ENCODE data around the gene TTI1.
"Not testable (repeated sequence)": the region's sequence is repeated elsewhere in the genome, so short reads cannot be mapped to it uniquely, and the experiment has no call there.

TTI1 gene

DNA sequence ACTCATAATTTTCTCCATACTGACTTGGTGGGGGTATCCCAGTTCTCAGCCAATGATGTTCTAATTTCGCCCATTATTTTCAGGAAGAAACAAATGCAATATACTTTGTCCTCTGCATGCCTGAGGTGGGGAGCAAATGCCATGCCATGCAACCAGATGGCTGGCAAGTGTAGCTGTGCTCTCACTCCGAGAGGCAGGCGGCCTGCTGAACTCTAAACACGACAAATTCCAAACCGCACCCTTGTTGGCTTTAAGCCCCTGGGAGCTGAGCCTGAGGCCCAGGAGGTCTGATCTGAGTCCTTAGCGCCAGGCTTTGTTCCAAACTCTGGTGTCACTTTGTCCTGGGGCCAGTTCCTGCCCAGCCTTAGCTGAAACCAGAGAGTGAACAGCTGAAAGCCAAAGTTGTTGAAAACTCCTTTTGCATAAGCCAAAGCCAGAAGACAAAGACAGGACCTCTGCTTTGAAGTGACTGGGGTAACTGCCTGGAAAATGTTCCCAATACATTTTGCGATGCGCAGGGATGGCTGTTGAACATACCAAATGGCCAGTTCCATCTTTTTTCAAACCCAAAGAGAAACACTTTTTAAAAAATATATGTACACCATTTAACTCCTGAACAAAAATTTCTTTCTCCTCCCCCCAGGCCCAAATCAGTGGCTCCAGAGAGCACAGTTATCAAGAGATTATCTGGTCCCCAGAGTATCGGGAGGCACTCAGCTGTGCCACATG is 46.2 kb downstream of the TTI1 start:
- peak in 1 of 2 experiments; percentile 36 for DNase-seq

DNA sequence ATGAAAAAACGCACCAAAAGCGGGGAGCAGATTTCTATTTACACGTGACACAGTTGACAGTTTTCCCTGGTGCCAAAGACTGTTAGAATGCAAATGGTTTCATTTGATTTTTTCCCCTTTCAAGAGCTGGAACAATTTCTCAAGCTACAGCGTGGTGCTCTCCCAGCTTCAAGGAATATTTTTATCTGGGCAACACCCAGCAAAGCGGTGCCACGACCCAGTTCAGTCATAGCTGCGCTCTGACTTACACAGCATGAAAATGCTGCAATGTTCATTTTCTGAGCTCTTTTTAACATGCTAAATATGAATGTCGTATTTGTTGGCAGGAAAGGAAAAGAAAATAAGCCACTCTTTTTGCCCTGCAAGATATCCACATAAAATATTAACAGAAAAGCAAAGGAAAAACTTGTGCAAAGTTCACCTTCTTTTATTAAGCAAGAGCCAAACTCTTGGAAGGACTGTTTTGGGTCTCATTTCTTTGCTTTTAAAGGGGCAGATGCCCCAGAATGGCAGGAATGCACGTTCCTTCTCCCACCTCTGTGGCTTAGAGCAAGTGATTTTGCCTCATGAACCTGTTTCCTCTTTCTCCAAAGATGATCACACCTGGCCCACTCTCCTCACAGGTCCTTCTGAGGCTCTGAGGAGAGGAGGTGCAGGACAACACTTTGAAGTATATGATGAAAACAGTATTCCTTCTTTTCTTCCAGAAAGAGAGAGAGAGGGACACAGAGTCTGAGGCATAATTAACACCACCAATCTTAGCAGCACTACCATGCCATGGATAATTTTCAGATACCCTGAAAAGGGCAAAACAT is 47.0 kb downstream of the TTI1 start:
- peak in 1 of 2 experiments; percentile 43 for DNase-seq

DNA sequence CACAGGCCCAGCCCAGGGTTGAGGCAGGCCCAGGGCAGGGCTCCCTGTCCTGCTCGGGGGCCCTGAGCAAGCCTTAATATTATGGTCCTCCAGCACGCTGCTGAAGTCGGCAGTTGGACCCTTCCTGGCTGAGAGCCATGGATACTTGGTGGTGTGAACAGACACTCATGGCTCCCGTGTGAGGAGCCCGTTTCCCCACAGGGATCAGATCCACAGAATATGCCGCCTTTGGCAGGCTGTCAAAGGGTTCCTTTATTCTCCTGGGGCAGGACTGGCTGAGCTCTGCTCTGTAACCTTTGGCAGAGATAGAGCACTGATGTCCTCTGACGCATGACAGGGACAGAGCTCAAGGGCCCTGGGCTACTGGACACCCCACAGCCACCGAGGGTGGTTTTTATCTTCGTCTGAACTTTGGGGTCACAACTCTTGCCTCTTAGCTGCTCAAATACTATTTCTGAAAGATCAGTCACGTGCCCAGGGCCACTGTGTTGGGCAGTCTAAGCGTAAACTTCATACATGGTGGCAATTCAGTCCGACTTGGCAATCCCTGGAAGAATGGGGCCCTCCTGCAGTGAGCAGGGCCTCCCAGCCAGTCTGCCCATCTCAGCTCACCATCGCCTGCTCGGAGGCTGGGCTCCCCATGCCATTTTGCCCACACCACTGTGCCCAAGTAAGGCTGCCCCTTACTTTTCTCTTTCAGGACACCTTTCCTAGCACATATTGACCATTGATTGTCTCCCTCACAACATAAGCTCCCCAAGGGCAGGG is 49.1 kb downstream of the TTI1 start:
- DNase-seq = no peak

DNA sequence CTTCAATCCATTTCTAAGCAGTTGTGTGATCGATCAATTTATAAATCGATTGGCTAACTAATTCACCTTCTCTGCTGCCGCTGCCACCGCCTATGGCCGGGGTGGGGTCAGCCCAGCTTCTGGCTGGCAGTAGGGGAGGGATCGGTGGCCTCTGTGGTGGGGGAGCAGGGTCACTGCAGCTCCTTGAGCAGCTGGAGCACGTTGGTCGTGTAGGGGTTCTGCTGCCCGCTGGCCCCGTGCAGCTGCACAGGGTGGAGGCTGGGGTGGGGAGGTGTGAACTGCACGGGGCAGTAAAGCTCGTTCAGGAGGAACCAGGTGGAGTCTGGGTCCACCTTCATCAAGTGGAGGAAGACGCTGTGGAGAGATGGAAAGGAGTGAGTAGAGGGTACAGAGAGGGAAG is 50.0 kb downstream of the TTI1 start:
- DNase-seq = no peak

DNA sequence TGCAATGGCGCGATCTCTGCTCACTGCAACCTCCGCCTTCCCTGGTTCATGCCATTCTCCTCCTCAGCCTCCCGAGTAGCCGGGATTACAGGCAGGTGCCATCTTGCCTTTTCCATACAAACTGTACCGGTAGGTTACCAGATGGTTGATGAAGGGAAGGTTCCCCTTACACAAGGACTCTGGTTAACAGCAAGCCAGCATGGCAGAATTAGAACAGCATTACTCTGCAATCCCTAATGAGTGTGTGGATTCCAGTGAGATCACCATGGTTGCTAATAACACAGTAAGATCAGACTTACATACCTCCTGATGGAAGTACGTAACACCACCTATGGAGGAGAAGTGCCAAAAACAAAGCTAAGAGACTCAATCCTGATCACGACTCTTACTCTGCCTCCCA is 51.7 kb downstream of the TTI1 start:
- DNase-seq = no peak

DNA sequence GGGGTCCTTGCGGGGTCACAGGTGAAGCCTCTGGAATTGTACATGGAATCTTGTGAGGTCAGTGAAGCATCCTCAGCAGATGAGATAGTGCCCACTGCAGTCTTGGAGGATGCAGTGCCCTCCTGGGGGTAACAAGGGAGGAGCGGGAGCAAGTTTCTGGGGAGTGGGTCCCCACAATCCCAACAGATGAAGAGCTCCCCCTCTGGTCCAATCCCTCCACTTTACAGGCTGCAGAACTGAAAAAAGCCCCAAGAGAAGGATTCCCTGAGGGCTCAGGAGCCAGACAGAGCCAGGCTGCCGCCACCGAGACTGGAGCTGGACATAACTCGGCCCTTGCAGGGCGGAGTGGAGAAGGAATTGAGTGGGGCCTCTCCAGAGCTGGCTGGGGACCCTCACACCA is 52.4 kb downstream of the TTI1 start:
- DNase-seq = no peak

DNA sequence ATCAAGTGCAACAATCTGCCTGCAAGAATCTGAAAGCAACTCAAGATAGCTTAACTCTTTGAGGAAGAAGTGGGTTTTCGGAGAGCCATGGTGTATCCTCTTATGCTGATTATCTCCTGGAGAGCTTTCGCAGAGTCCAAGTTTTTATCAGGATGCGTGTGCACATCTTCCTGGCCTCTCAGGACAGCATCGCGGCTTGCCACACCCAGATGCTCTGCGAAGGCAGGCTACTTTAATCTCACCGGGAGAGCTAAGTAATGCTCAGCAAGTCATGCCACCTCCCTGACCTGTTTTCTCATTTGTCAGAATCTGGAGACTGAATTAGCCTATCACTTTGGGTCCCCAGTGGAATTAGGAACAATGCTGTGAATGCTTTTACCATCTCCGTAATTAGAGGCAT is 52.9 kb downstream of the TTI1 start:
- DNase-seq = no peak

DNA sequence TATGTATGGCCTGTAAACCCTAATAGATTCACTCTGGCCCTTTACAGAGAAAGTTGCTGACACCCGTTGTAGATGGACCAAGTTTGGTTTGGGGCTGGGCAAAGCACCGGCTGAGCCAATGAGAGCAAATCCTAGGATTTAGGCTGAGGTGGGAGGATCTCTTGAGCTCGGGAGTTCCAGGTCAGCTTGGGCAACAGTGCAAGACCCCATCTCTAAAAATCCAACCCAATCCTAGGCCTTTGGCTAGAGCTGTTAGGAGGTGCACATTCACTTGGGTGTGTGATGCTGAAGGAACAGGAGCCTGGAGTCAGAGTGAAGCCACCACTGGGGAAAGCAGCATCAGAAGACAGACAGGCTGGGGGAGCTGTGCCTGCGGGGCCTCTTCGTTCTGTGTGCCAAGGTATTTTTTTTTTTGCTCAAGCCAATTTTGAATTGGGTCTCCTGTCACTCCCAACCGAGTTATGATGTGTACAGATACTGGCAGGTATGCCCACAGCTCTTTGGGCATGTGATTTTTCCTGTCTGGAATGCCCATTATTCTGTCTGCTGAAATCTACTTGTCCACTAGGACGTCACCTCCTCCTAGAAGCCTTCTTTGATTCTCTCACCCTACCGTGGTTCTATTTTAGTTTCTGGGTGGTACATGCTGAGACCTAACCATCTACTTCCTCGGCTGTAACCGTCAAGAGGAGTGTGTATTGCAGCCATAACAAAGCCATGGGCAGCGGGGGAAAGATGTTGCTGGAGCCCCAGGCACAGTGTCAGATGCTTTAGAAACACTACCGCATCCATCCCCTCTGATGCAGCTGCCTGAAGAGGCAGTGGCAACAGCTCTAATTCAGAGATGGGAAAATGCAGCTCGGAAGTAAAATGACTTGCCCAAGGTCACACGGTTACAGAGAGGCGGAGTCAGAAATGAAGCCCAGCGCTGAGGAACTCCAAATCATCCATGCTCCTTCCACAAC is 54.0 kb downstream of the TTI1 start:
- DNase-seq = no peak

DNA sequence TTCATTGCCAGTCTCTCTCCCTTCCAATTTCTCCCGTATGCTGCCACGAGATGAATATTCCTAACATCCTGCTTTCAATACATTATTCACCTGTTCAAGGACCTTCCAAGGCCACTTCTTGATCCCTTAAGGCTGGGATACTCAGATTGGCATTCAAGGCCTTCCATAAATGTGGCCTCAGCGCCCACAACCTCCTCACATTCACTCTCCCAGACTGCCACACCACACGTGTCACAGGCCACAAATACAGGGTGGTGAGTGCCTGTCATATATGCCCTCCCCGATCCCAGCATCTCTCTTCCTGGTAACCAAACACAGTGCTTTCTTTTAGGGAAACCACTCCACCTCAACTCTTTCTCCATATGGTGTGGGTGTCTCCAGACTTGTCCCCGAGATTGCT is 55.5 kb downstream of the TTI1 start:
- no peak for DNase-seq

DNA sequence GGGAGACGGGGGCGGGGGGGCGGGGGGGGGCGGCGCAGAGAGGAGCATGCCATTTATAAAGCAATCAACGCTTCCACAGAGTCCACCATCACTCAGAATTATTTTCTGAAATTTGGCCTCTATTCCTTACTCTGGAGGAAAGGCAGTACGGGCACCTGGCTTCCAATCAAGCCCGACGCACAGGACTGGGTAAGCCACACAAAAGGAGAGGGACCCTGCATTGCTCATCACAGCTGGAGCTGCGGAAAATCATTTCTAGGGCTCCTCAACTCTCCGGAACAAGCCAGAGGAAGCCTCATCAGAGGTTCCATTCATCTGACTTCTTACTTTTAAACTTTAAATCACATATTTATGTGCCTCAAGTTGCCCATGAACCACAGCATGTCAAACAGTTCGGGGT is 55.9 kb downstream of the TTI1 start:
- DNase-seq = peak in 1 of 2 experiments; percentile 45

DNA sequence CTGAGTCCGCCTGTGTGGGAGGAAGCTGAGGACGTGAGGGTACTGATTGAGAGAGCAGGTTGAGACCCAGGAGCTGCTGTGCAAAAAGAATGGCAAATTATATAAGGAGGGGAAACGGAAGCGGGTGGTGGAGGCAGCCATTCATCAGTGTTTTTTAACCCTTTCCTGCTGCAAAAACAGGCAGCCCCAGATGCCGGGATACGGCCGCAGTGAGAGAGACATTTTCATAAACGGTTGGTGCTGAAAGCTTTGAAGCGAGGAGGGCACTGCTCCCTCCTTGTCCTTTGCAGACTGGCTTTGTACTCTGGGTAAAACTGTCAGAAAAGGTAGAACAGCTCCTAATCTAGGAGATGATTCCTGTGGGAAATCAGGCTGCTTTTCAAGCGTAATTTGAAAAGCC is 56.4 kb downstream of the TTI1 start:
- peak; percentile 80 to 91 for DNase-seq

DNA sequence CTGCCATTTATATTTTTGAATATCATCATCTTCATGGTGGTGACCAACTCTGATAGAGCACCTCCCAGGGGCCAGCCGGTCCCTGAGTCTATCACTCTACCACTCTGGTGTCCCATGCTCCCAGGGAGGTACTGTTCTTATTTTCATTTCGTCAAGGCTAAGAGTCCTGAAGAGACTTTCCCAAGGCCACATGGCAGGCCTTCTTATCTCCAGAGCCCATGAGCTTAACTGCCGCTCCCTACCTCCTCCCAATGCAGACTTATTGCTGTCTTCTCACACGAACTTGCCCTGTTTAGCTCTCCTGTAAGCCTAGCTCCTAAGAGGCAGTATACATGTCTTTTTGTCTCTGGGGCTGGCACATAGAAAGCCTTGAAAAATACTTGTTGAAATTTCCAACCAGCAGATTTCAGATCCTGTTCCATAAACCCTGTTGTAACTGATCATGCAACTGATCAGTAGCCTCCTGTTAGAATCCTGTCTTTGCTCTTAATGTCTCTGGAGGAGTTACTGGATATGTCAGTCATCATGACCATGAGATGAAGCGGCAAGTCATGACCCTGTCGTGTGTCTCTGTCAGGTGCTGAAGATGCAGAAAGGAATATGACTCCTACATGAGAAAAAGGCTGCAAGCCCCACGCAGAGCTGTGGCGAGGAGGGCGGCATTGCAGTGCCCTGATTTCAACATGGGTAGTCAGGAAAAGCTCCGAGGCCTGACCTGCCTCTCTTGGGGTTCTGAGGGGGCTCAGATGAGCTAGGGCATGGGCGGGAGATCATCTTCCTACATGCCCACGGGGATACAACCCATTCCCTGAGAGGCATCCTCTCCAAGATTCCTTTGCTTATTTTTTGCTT is 60.0 kb downstream of the TTI1 start:
- DNase-seq = no peak

DNA sequence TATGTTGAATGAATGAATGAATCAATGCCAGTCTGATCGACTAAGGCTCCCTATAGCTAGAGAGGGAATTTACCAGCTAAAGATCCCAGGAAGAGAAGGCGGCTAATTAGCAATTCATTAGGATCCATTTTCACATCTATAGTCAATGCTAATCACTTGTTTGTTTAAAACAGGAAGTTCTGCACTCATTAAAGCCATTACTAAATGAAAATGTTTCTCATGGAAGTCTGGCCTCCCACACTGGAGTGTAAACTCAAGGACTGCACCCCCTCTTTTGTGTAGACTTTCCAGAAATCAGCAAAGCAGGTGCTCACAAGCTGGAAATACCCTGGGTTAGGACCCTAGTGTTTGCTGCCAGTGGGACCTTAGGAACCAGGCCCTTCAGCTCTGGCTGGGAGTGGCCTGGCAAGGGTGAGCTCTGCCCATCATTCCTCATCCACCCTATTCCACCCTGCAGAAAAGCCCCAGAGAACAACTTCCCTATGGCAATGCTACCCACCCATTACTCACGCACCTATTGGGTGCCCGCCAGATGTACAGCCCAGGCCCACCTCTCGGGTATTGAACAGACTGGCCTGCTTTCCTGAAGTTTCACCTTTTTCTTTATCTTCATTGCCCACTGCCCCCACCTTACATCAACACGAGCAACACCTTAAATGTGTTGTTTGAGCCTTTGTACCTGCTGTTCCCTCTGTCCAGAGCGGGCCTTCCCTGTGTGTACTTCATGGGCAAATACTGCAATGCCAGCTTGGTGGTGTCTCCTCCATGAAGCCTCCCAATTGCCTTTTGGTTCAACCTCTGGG is 60.8 kb downstream of the TTI1 start:
- DNase-seq = no peak

DNA sequence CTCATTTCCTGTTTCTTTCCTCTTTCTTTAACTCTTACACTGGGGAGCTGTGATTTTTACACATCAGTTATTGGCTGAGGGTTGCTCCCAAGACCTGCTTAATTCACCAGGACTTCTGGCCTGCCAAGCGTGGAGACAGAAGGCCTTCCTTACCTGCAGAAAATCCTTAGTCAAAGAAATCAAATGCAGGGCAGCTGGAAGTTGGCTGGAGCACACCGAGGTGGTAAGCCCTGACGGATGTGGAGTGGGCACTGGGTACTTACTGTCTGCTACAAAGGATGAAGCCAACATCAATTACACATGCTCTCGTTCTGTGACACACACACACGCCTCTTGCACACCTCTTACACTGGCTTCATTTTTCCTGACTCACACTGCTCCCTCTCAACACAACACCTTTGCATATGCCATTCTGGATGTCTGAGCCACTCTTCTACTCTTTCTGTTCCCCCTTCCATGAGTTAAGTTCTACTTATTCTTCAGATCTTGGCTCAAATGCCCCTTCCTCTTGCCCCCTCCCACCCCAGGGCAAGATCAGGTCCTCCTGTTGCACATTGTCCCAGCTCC is 61.6 kb downstream of the TTI1 start:
- no peak for DNase-seq

DNA sequence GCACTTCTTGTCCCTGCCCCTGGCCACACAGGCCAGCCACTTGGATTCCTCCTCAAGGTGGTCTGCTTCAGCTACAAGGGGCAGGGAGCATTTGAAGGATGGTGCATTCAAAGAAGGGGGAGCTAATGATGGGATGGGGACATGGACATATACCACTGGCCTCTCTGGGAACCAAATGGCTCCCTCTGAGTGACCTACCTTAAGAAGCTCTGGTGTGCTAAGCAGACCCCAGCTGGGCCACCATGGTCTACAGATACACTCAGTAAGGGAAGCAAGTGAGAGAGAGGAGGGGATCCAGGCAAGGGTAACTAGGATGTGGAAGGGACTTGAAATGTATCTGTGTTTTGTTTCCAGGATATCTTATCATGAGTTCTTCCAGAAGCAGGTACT is 62.4 kb downstream of the TTI1 start:
- DNase-seq = no peak

DNA sequence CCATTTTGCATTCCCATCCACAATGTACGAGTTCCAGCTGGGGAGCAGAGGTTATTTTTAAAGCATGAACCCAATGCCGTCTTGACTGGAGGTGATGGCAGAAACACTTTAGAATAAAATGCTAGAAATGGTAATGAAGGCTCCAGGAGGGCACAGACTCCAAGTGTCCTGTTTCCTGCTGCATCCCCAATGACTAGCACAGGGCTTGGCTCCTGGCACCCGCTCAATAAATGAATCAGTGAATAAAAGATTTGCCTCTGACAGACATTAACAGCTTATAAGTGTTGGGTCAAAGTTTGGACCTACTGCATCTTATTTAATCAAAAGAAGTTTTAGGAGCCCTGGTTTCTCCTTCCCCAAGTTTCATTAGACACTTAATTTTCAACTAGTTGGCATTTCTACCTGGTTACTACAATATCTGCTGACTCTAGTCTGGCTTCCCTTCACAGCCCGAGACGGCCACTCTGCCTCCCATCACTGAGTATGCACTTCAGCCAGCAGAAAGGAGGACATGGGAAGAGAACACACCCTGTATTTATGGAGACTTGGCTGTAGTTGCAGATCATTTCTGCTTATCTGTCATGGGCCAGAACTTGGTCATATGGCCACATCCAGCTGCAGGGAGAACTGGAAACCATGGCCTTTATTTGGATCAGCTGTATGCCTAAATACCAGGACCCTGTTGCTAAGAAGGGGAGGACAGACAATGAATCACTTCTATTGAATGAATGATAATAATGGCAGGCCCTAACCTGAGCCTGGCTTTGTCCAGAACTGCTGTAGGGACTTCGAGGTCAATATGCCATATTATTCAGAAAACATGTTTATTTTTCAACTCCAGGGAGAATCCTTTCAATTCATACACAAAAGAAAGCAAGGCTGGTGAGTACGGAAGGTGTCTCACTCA is 63.1 kb downstream of the TTI1 start:
- DNase-seq = no peak

DNA sequence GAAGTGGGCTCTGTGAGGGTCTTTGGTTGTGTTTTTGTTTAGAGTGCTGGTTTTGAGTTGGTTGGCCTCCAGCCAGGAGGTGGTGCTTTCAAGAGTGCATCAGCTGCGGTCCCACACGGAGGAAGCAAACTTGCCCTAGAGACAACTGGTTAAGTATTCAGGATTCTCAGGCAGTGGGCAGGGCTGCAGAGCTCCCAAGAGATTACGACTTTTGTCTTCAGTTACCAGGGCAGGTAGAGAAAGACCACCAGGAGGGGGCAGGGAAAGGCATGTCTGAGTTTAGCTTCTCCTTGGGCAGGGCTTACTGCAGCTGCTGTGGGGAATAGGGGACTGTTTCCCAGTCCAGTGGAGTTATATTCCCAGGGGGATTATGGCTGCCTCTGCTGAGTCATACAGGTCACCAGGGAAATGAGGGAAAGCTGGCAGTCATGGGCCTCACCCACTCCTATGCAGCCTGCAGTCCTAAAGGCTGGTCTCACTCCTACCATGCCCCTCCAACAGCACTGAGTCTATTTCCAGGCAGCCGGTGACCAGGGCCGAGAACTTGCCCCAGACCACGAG is 64.3 kb downstream of the TTI1 start:
- peak; percentile 70 to 77 for DNase-seq

DNA sequence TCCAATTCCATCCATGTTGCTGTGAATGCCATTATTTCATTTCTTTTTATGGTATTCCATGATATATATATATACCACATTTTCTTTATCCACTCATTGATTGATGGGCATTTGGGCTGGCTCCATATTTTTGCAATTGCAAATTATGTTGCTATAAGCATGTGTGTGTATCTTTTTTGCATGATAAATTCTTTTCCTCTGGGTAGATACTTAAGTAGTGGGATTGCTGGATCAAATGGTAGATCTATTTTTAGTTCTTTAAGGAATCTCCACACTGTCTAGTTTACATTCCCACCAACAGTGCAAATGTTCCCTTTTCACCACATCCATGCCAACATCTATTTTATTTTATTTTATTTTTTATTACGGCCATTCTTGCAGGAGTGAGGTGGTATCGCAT is 69.8 kb downstream of the TTI1 start:
- not testable (repeated sequence) for DNase-seq

DNA sequence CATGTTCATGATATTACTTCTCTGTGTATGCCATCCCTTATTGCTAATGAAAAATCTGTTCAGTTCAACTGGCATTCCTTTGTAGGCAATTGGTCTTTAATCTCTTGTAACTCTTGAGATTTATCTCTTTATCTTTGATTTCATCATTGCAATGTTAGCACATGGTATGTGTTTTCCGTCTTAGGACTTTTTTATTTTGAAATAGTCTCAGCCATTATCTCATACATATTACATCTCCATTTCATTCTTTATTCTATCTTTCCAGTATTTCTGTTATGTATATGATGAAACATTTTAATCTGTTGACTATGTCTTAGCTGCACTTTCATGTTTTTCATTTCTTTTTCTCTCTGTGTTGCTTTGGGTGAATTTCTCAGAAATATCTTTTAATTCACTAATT is 72.2 kb downstream of the TTI1 start:
- no peak for DNase-seq

All from NCI-H526 (cell line).